Measurements from ENCODE around the gene LRCH4. TPM values are rescaled to one million over a fixed set of nuclear protein-coding genes. Genes with fewer than 3 reads are reported as not detected.

The LRCH4 gene
- total RNA-seq, 3 donors from 2014 or later (not counting 1 experiment from before 2014, with no cell fraction given), result 282 to 296 (median 289) TPM

DNA sequence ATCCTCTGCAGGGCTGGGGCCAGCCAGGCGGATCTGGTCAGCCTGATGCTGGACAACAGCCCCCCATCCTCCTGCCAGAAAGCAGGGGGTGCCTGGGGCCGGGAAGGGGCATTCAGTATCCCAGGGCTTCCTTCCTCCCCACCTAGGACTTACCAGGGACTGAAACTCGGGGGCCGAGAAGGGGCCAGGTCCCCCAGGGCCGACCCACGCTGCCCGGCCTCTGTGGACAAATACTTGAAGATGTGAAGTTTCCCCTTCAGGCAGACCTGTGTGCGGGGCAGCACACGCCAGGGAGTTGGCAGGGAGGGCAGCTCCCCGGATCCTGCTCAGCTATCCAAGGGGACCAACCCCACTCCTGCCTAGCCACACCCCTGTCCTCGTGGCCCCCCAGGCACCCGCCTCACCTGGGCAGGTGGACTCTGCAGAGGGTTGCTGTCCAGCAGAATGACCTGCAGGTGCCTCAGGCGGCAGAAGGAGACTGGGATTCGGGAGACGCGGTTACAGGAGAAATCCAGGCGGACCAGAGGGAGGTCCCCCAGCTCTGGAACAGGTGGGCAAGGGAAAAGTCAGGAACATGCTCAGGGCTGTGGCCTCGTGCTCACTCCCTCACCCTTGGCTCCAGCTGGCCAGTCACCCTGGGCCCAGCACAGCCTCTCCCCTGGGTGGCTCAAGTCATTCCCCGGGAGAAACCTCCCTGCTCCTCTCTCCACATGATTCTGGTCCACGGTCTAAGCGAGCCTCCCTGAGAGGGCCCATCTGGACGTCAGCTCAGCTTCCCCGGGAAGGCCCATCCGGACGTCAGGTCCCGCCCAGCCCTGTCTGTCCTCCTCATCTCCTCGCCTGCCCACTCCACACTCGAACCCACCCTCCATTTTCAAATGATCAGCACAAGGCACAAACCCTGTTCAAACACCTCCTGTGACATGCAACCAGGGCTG is 7.4 kb downstream of the LRCH4 start:
- Histone ChIP-seq H3K27me3 (ENCODE audit: control insufficient read depth, insufficient read depth, low read length) (no peaks in the 10 kb centered on the region), H3K4me3 (ENCODE audit: low read length) (no peak overlapping the region), H3K36me3 (ENCODE audit: control insufficient read depth, insufficient read depth, low read length) (peaks cover 80% of the 10 kb centered on the region), H3K27ac (ENCODE audit: low read length) (no peak overlapping the region), H3K9me3 (ENCODE audit: control insufficient read depth, insufficient read depth, low read length) (no peaks in the 10 kb centered on the region), H3K4me1 (ENCODE audit: control insufficient read depth, insufficient read depth, low read length) (peaks cover 21% of the 10 kb centered on the region)
- no peak for ATAC-seq
- 96% methylated on average over 28 of the region's 28 CpGs for WGBS (ENCODE audit: insufficient coverage)
- intact Hi-C loops (cut with micrococcal nuclease), result no loop called here
- Mint-ChIP-seq H3K9me3 (no peaks in the 10 kb centered on the region), H3K27me3 (ENCODE audit: low read depth in 2 of 2) (no peaks in the 10 kb centered on the region), H3K4me3 (no peak overlapping the region), H3K27ac (no peak overlapping the region), H3K36me3 (no peaks in the 10 kb centered on the region), H3K4me1 (peaks cover 4 to 15% of the 10 kb centered on the region in 2 donors)
- no peak for DNase-seq
- TF ChIP-seq, protein P1, sequence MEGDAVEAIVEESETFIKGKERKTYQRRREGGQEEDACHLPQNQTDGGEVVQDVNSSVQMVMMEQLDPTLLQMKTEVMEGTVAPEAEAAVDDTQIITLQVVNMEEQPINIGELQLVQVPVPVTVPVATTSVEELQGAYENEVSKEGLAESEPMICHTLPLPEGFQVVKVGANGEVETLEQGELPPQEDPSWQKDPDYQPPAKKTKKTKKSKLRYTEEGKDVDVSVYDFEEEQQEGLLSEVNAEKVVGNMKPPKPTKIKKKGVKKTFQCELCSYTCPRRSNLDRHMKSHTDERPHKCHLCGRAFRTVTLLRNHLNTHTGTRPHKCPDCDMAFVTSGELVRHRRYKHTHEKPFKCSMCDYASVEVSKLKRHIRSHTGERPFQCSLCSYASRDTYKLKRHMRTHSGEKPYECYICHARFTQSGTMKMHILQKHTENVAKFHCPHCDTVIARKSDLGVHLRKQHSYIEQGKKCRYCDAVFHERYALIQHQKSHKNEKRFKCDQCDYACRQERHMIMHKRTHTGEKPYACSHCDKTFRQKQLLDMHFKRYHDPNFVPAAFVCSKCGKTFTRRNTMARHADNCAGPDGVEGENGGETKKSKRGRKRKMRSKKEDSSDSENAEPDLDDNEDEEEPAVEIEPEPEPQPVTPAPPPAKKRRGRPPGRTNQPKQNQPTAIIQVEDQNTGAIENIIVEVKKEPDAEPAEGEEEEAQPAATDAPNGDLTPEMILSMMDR (IDR thresholded peaks at IDR 0.05), result no peak

DNA sequence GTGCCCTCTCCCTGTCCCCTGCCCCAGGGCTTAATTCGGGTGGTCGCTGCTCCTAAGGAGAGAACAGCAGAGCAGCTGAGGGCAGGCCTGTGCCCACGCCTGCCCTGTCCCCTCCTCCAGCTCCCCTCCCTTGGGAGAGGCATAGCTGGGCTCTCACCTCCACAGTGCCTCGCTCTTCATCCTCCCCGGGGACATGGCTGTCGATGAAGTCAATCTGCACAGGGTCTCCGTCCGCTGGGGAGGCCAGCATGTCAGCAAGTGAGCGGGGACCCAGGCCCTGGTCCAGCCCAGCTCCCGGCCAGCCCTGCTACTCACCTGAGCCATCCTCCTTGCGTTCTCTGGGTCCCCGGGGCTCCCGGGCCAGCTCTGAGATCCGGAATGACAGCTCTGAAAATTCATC is 8.4 kb downstream of the LRCH4 start:
- Mint-ChIP-seq H3K27ac (no peak overlapping the region), H3K4me1 (peaks cover 0 to 10% of the 10 kb centered on the region in 2 donors), H3K4me3 (no peak overlapping the region), H3K27me3 (ENCODE audit: low read depth in 2 of 2) (no peaks in the 10 kb centered on the region), H3K36me3 (no peaks in the 10 kb centered on the region), H3K9me3 (no peaks in the 10 kb centered on the region)
- 97% methylated on average over 14 of the region's 14 CpGs for WGBS (ENCODE audit: insufficient coverage)
- no peaks in the 10 kb centered on the region for H3K27me3 ChIP-seq (ENCODE audit: control insufficient read depth, insufficient read depth, low read length)
- TF ChIP-seq, protein P1 (IDR thresholded peaks at IDR 0.05), result no peak
- ATAC-seq (no peak), DNase-seq (no peak)
- H3K4me3 ChIP-seq (ENCODE audit: low read length), result no peak overlapping the region
- H3K36me3 ChIP-seq (ENCODE audit: control insufficient read depth, insufficient read depth, low read length), result peaks cover 86% of the 10 kb centered on the region
- intact Hi-C loops (cut with micrococcal nuclease), result no loop called here
- no peaks in the 10 kb centered on the region for H3K9me3 ChIP-seq (ENCODE audit: control insufficient read depth, insufficient read depth, low read length)
- peaks cover 11% of the 10 kb centered on the region for H3K4me1 ChIP-seq (ENCODE audit: control insufficient read depth, insufficient read depth, low read length)
- no peak overlapping the region for H3K27ac ChIP-seq (ENCODE audit: low read length)

DNA sequence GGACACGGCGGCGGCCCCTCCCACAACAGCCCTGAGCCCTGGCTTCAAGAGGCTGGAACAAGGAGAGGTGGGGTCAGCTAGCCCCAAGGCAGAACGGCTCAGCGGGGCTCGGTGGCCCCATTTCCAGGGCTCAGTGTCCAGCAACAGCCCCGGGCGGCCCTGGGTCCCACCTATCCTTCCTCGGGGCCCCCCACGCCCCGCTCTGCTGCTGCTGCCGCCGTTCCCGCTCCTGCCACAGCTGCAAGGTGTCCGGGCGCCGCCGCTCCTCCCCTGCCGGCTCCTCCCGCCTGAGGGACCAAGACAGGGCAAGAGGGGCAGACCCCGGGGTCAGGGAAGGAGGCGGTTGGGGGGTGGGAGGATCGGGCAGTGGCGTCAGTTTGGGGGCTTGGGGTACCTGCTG is 8.8 kb downstream of the LRCH4 start:
- ATAC-seq (no peak), DNase-seq (no peak)

More for the DNA sequence above, 8.8 kb downstream of the LRCH4 start:
- Histone ChIP-seq H3K4me3 (ENCODE audit: low read length) (no peak overlapping the region), H3K27me3 (ENCODE audit: control insufficient read depth, insufficient read depth, low read length) (no peaks in the 10 kb centered on the region), H3K4me1 (ENCODE audit: control insufficient read depth, insufficient read depth, low read length) (peaks cover 7% of the 10 kb centered on the region), H3K9me3 (ENCODE audit: control insufficient read depth, insufficient read depth, low read length) (no peaks in the 10 kb centered on the region), H3K27ac (ENCODE audit: low read length) (no peak overlapping the region), H3K36me3 (ENCODE audit: control insufficient read depth, insufficient read depth, low read length) (peaks cover 83% of the 10 kb centered on the region)
- TF ChIP-seq, protein P1 (IDR thresholded peaks at IDR 0.05), result no peak
- no peaks in the 10 kb centered on the region for H3K9me3 Mint-ChIP-seq
- no peaks in the 10 kb centered on the region for H3K36me3 Mint-ChIP-seq
- peaks cover 0 to 13% of the 10 kb centered on the region in 2 donors for H3K4me1 Mint-ChIP-seq
- intact Hi-C loops (cut with micrococcal nuclease), result no loop called here
- no peak overlapping the region for H3K27ac Mint-ChIP-seq
- no peak overlapping the region for H3K4me3 Mint-ChIP-seq
- no peaks in the 10 kb centered on the region for H3K27me3 Mint-ChIP-seq (ENCODE audit: low read depth in 2 of 2)
- 97% methylated on average over 24 of the region's 24 CpGs for WGBS (ENCODE audit: insufficient coverage)
